IMR-90 (cell line): Measurements from ENCODE around the gene ZDHHC14. TPM values are rescaled to one million over a fixed set of nuclear protein-coding genes. Genes with fewer than 3 reads are reported as not detected.
A peak's percentile ranks its signal among the peaks of the same experiment; 100 is the strongest.

Source experiments
- ATAC-seq: fragments of 200-7000 bp; cut with Tn5 transposase; 2 replicates; pipeline ENCODE4 v1.9.1; 2020; ENCODE audit warnings: low read depth, mild to moderate bottlenecking, moderate library complexity
- BruUV-seq: library from RNA; stranded (reverse); fragments of 400-500 nt; replicated peaks from 2 replicates; lab custom pipeline; 2021; lab: Mats Ljungman, UMichigan
- CTCF ChIA-PET: fragments of 300-600 bp; formaldehyde crosslinking; extraction: SDS; loops from one replicate; lab custom pipeline; 2021; ENCODE audit warnings: antibody characterized with exemption; lab: Yijun Ruan, JAX
- POLR2A ChIA-PET: fragments of 300-600 bp; sonication (Branson Sonifier 250); formaldehyde crosslinking; loops from one replicate; lab custom pipeline; 2022; ENCODE audit warnings: antibody characterized with exemption; ENCODE audit not compliant: unreplicated experiment; lab: Charles Lee
- DNase-seq: peaks from one replicate; pipeline ENCODE4 v3.0.0; 2013
- H2AFZ ChIP-seq: replicated peaks from 2 replicates; pipeline ENCODE3; 2013; ENCODE audit warnings: low read length, mild to moderate bottlenecking; ENCODE audit not compliant: poor library complexity
- H2AK5ac ChIP-seq: 2 replicates; pipeline ENCODE4 v1.6.1; 2013; ENCODE audit warnings: low read depth, low read length, inconsistent platforms
- H2AK9ac ChIP-seq: replicated peaks from 2 replicates; pipeline ENCODE3; 2013; ENCODE audit warnings: mild to moderate bottlenecking, low read depth, low read length, moderate library complexity; ENCODE audit not compliant: poor library complexity
- H2BK120ac ChIP-seq: 2 replicates; pipeline ENCODE4 v1.6.1; 2013; ENCODE audit warnings: low read depth, low read length, inconsistent platforms
- H2BK15ac ChIP-seq: 3 replicates; pipeline ENCODE4 v1.6.1; 2013; ENCODE audit warnings: low read depth, low read length, inconsistent platforms
- H2BK20ac ChIP-seq: 2 replicates; pipeline ENCODE4 v1.6.1; 2013; ENCODE audit warnings: low read depth, mild to moderate bottlenecking, inconsistent platforms, low read length, moderate library complexity
- H2BK5ac ChIP-seq: 2 replicates; pipeline ENCODE4 v1.6.1; 2013; ENCODE audit warnings: mild to moderate bottlenecking, low read depth, low read length, inconsistent platforms; ENCODE audit not compliant: poor library complexity, severe bottlenecking
- H3K14ac ChIP-seq: replicated peaks from 2 replicates; pipeline ENCODE4 v1.6.1; 2013; ENCODE audit warnings: low read depth, low read length, inconsistent platforms
- H3K18ac ChIP-seq: 2 replicates; pipeline ENCODE4 v1.6.1; 2013; ENCODE audit warnings: low read depth, low read length, control low read depth
- H3K23ac ChIP-seq: 2 replicates; pipeline ENCODE4 v1.6.1; 2013; ENCODE audit warnings: low read depth, low read length, inconsistent platforms
- H3K27ac ChIP-seq: 2 replicates; pipeline ENCODE4 v1.5.1; 2013; ENCODE audit warnings: mild to moderate bottlenecking, control low read depth, low read length; ENCODE audit not compliant: insufficient read depth
- H3K27me3 ChIP-seq: 2 replicates; pipeline ENCODE4 v1.6.1; 2013; ENCODE audit warnings: low read length; ENCODE audit not compliant: control insufficient read depth, insufficient read depth
- H3K36me3 ChIP-seq: 2 replicates; pipeline ENCODE4 v1.6.1; 2013; ENCODE audit warnings: low read length, mixed read lengths; ENCODE audit not compliant: control insufficient read depth, insufficient read depth
- H3K4ac ChIP-seq: 2 replicates; pipeline ENCODE4 v1.6.1; 2013; ENCODE audit warnings: low read depth, low read length, inconsistent platforms
- H3K4me1 ChIP-seq: 2 replicates; pipeline ENCODE4 v1.6.1; 2013; ENCODE audit warnings: low read length, mixed read lengths; ENCODE audit not compliant: control insufficient read depth, insufficient read depth
- H3K4me2 ChIP-seq: 2 replicates; pipeline ENCODE4 v1.6.1; 2013; ENCODE audit warnings: low read depth, mild to moderate bottlenecking, control low read depth, low read length, moderate library complexity
- H3K4me3 ChIP-seq: 2 replicates; pipeline ENCODE4 v1.5.1; 2013; ENCODE audit warnings: low read depth, mild to moderate bottlenecking, control low read depth, low read length, moderate library complexity; ENCODE audit not compliant: insufficient read depth
- H3K56ac ChIP-seq: 2 replicates; pipeline ENCODE4 v1.6.1; 2013; ENCODE audit warnings: low read length, inconsistent platforms; ENCODE audit not compliant: insufficient read depth; ENCODE audit errors: extremely low read depth
- H3K79me1 ChIP-seq, 2 experiments: 2 replicates each; pipeline ENCODE4 v1.6.1; 2013; ENCODE audit warnings: low read length in 2 of 2, inconsistent platforms in 1 of 2, low read depth in 1 of 2
- H3K9ac ChIP-seq: 2 replicates; pipeline ENCODE4 v1.6.1; 2013; ENCODE audit warnings: low read depth, low read length, control low read depth
- H3K9me1 ChIP-seq: 2 replicates; pipeline ENCODE4 v1.6.1; 2013; ENCODE audit warnings: low read length, inconsistent platforms; ENCODE audit not compliant: insufficient read depth
- H3K9me3 ChIP-seq: 2 replicates; pipeline ENCODE4 v1.6.1; 2013; ENCODE audit warnings: low read length; ENCODE audit not compliant: control insufficient read depth, insufficient read depth
- H4K20me1 ChIP-seq: 2 replicates; pipeline ENCODE4 v1.6.1; 2013; ENCODE audit warnings: low read length, inconsistent platforms; ENCODE audit not compliant: insufficient read depth
- H4K5ac ChIP-seq: 2 replicates; pipeline ENCODE4 v1.6.1; 2013; ENCODE audit warnings: mild to moderate bottlenecking, low read depth, low read length, control low read depth
- H4K8ac ChIP-seq, 2 experiments: 2 replicates each; pipeline ENCODE4 v1.6.1; 2013; ENCODE audit warnings: low read depth in 2 of 2, low read length in 2 of 2, control low read depth in 1 of 2, inconsistent platforms in 1 of 2
- H4K91ac ChIP-seq: 2 replicates; pipeline ENCODE4 v1.6.1; 2013; ENCODE audit warnings: low read depth, low read length, inconsistent platforms; ENCODE audit not compliant: insufficient read depth
- BHLHE40 ChIP-seq: fragments of 150-350 bp; IDR thresholded peaks from 2 replicates; pipeline ENCODE4 v1.6.1; 2016; ENCODE audit warnings: mild to moderate bottlenecking, low read depth, low read length
- CEBPB ChIP-seq: IDR thresholded peaks from 2 replicates; pipeline ENCODE4 v1.6.1; 2012; ENCODE audit warnings: low read depth, low read length, improper control_type of control experiment
- CHD1 ChIP-seq: IDR thresholded peaks from 2 replicates; pipeline ENCODE4 v1.6.1; 2012; ENCODE audit warnings: low read depth, low read length, improper control_type of control experiment
- CTCF ChIP-seq: conservative IDR thresholded peaks from 2 replicates; pipeline ENCODE4 v1.5.1; 2012; ENCODE audit warnings: mild to moderate bottlenecking, low read depth, low read length, improper control_type of control experiment
- ELK1 ChIP-seq: fragments of 150-350 bp; IDR thresholded peaks from 2 replicates; pipeline ENCODE4 v1.6.1; 2016; ENCODE audit warnings: low read depth, mild to moderate bottlenecking, low read length, moderate library complexity, borderline replicate concordance
- FOS ChIP-seq: fragments of 150-350 bp; IDR thresholded peaks from 2 replicates; pipeline ENCODE4 v1.6.1; 2016; ENCODE audit warnings: low read depth, low read length
- MAFK ChIP-seq: IDR thresholded peaks from 2 replicates; pipeline ENCODE4 v1.6.1; 2012; ENCODE audit warnings: low read depth, low read length, improper control_type of control experiment
- MAZ ChIP-seq: IDR thresholded peaks from 2 replicates; pipeline ENCODE4 v1.6.1; 2012; ENCODE audit warnings: low read depth, mild to moderate bottlenecking, low read length, improper control_type of control experiment, moderate library complexity, borderline replicate concordance
- MXI1 ChIP-seq: IDR thresholded peaks from 2 replicates; pipeline ENCODE4 v1.6.1; 2012; ENCODE audit warnings: low read depth, mild to moderate bottlenecking, low read length, moderate library complexity, borderline replicate concordance
- NFE2L2 ChIP-seq: fragments of 150-350 bp; IDR thresholded peaks from 2 replicates; pipeline ENCODE4 v1.6.1; 2016; ENCODE audit warnings: low read depth, mild to moderate bottlenecking, low read length
- POLR2A ChIP-seq: IDR thresholded peaks from 2 replicates; pipeline ENCODE4 v1.6.1; 2012; ENCODE audit warnings: mild to moderate bottlenecking, low read depth, low read length
- RAD21 ChIP-seq: IDR thresholded peaks from 2 replicates; pipeline ENCODE4 v1.6.1; 2012; ENCODE audit warnings: low read length, improper control_type of control experiment
- RCOR1 ChIP-seq: IDR thresholded peaks from 2 replicates; pipeline ENCODE4 v1.6.1; 2012; ENCODE audit warnings: mild to moderate bottlenecking, low read length, improper control_type of control experiment; ENCODE audit not compliant: insufficient replicate concordance
- RFX5 ChIP-seq: IDR thresholded peaks from 2 replicates; pipeline ENCODE4 v1.8.0; 2012; ENCODE audit warnings: low read depth, mild to moderate bottlenecking, low read length, moderate library complexity
- SMC3 ChIP-seq: fragments of 150-350 bp; IDR thresholded peaks from 2 replicates; pipeline ENCODE4 v1.6.1; 2016; ENCODE audit warnings: low read depth, mild to moderate bottlenecking, antibody characterized with exemption, low read length, moderate library complexity
- USF2 ChIP-seq: fragments of 150-350 bp; IDR thresholded peaks from 2 replicates; pipeline ENCODE4 v1.6.1; 2017; ENCODE audit warnings: mild to moderate bottlenecking, antibody characterized with exemption, low read length, low read depth
- WGBS, 2 experiments: methylation state at CpG; one replicate each; pipeline versions ENCODE4 v1.1.5 to v1.1.7; 2013; ENCODE audit warnings: missing lambda C conversion rate in 2 of 2; ENCODE audit not compliant: insufficient read length in 1 of 2; ENCODE audit errors: extremely low coverage in 2 of 2; 5-methylcytosine and 5-hydroxymethylcytosine counted together
- dilution Hi-C: fragments of 300-500 bp; cut with HindIII; formaldehyde crosslinking; loops from one replicate; pipeline ENCODE4 v1.14.3; 2018; ENCODE audit warnings: low sequenced_read_pairs; ENCODE audit not compliant: unreplicated experiment
- in situ Hi-C: fragments of 300-500 bp; cut with MboI; formaldehyde crosslinking; loops from 3 replicates; pipeline ENCODE4 v1.14.3; 2019; ENCODE audit warnings: low sequenced_read_pairs, inconsistent platforms, mixed read lengths
- intact Hi-C: fragments of 100-400 bp; cut with micrococcal nuclease; formaldehyde crosslinking; loops from 2 replicates; pipeline ENCODE4 v1.10.0; 2022
- polyA plus RNA-seq, 3 experiments: library from polyadenylated mRNA; depleted of rRNA; stranded (reverse); fragments of >200 nt; gene quantifications; 2 replicates each; pipeline ENCODE4 v1.2.3, GENCODE V29; 2012; ENCODE audit warnings: low replicate concordance in 1 of 3
- total RNA-seq: library from RNA; depleted of rRNA; stranded (reverse); fragments of >200 nt; gene quantifications from 2 replicates; pipeline ENCODE4 v1.2.3, GENCODE V29; 2012

ZDHHC14 gene
- total and polyA plus RNA-seq, 2 of the 4 experiments (the other 2 are of a cell fraction): 0.90 to 2.0 TPM

GRCh38 chr6:157688275-157688959 is 307.4 kb downstream of the ZDHHC14 start:
- Histone ChIP-seq H3K4me3 (no peak overlapping the region), H3K23ac (no peak overlapping the region), H3K4ac (no peak overlapping the region), H3K56ac (no peak overlapping the region), H3K9ac (no peak overlapping the region), H3K36me3 (no peaks in the 10 kb centered on the region), H2BK15ac (no peak overlapping the region), H2BK20ac (no peak overlapping the region), H3K14ac (no peak overlapping the region), H4K8ac (no peak overlapping the region), H2BK5ac (no peak overlapping the region), H3K4me2 (no peak overlapping the region), H2AK5ac (no peak overlapping the region), H3K27me3 (peaks cover 26% of the 10 kb centered on the region), H3K27ac (no peak overlapping the region), H2AK9ac (peak overlapping the region; percentile 61), H3K79me1 (no peaks in the 10 kb centered on the region), H2BK120ac (no peak overlapping the region), H3K4me1 (no peaks in the 10 kb centered on the region), H2AFZ (no peak overlapping the region), H4K91ac (no peak overlapping the region), H3K18ac (no peak overlapping the region), H4K5ac (no peak overlapping the region; the same call in 1 of the 2 replicates), H3K9me1 (no peaks in the 10 kb centered on the region), H4K20me1 (no peaks in the 10 kb centered on the region), H3K9me3 (no peaks in the 10 kb centered on the region)
- ATAC-seq (no peak), DNase-seq (no peak)
- in situ Hi-C loops (no loop called here), intact Hi-C loops (no loop called here), dilution Hi-C loops (no loop called here)
- TF ChIP-seq POLR2A (no peak), FOS (no peak), CEBPB (no peak), MXI1 (no peak), NFE2L2 (no peak), ELK1 (no peak), RCOR1 (no peak), MAZ (no peak), USF2 (no peak), BHLHE40 (no peak), CTCF (no peak), SMC3 (no peak), CHD1 (no peak), MAFK (no peak), RAD21 (no peak), RFX5 (no peak)
- ChIA-PET CTCF (interaction anchor here (1.0 to 1.4 kb wide), 3 partner anchors 22 to 366 kb away, joined by 3 to 4 read pairs (median 3); no protein-coding TSS in a partner anchor), POLR2A (no interaction called here)
- 85% methylated on average over 9 of the region's 17 CpGs; no CpG with 5 or more reads in 1 of the 2 experiments for WGBS, 2 experiments
- no TSS peak for BruUV-seq
